HepG2 (cell line): ENCODE results near the gene FRMD5. TPM values are rescaled to one million over a fixed set of nuclear protein-coding genes. Genes with fewer than 3 reads are reported as not detected.

ENCODE experiments used
- ARNTL ChIP-seq: sonication (generic); formaldehyde crosslinking; IDR thresholded peaks from 2 replicates; pipeline ENCODE4 v1.4.0; 2020; ENCODE audit warnings: mild to moderate bottlenecking, missing genetic modification reagents
- SNAI1 ChIP-seq: sonication (generic); formaldehyde crosslinking; IDR thresholded peaks from 2 replicates; pipeline ENCODE4 v1.5.0; 2020; ENCODE audit warnings: mild to moderate bottlenecking, missing genetic modification reagents, borderline replicate concordance
- polyA plus RNA-seq, 8 experiments: library from polyadenylated mRNA; depleted of rRNA in 3 of 8; stranded (reverse) in 7 of 8; unstranded in 1 of 8; fragments of >200 nt; fragmentation: Illumina TruSeq in 4 of 8; extraction: Trizol in 4 of 8; gene quantifications; 2 replicates each; pipeline versions ENCODE4 v1.2.1 to v1.2.3, GENCODE V29; 2011 to 2016; ENCODE audit warnings: low read depth in 4 of 8, missing spikeins in 1 of 8, mixed read lengths in 1 of 8; ENCODE audit not compliant: insufficient read depth in 1 of 8
- total RNA-seq, 5 experiments: library from RNA; depleted of rRNA; stranded (reverse); fragments of >200 nt; fragmentation: Illumina TruSeq; extraction: Trizol; gene quantifications; 2 replicates each; pipeline ENCODE4 v1.2.3, GENCODE V29; 2016; ENCODE audit warnings: low read depth in 1 of 5
- TF ChIP-seq, protein P1 (sequence below): sonication (generic); formaldehyde crosslinking; IDR thresholded peaks from 2 replicates; pipeline ENCODE4 v1.4.0; 2020; ENCODE audit warnings: mild to moderate bottlenecking, missing genetic modification reagents
- TF ChIP-seq, protein P2 (sequence below): sonication (generic); formaldehyde crosslinking; IDR thresholded peaks from 2 replicates; pipeline ENCODE4 v1.9.0; 2022; ENCODE audit warnings: missing genetic modification reagents, mild to moderate bottlenecking, borderline replicate concordance
- TF ChIP-seq, protein P3 (sequence below), 2 experiments: fragments of 450-650 bp in 1 of 2; sonication (generic) in 1 of 2; formaldehyde crosslinking; IDR thresholded peaks; 2 replicates each; pipeline versions ENCODE4 v1.5.0 to v1.8.0; 2020 to 2022; ENCODE audit warnings: mild to moderate bottlenecking in 1 of 2, missing genetic modification reagents in 1 of 2

Gene FRMD5
- total and polyA plus RNA-seq, 2 of the 13 experiments (the other 11 are each of a cell fraction or from before 2014, with no cell fraction given): 0.93 to 1.5 TPM

DNA sequence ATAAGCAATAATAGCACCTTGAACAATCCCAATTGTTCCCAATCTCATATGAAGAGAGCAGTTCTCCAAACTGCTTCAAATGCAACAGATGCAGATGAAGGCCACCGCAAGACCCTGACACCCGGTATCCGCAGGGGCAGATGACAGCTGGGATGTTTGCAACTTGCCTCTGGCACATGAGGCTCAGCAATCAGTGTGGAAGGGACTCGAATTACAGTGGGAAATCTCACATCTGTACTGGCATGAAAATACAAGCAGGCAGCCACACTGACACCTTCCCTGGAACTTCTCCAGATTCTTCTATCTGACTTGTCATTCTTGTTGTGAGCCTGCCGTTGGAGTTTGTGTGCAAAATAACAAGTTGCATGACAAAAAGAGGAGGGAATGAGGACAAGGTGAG, 299.5 kb downstream of the FRMD5 start (continued):
- TF ChIP-seq, protein P1, sequence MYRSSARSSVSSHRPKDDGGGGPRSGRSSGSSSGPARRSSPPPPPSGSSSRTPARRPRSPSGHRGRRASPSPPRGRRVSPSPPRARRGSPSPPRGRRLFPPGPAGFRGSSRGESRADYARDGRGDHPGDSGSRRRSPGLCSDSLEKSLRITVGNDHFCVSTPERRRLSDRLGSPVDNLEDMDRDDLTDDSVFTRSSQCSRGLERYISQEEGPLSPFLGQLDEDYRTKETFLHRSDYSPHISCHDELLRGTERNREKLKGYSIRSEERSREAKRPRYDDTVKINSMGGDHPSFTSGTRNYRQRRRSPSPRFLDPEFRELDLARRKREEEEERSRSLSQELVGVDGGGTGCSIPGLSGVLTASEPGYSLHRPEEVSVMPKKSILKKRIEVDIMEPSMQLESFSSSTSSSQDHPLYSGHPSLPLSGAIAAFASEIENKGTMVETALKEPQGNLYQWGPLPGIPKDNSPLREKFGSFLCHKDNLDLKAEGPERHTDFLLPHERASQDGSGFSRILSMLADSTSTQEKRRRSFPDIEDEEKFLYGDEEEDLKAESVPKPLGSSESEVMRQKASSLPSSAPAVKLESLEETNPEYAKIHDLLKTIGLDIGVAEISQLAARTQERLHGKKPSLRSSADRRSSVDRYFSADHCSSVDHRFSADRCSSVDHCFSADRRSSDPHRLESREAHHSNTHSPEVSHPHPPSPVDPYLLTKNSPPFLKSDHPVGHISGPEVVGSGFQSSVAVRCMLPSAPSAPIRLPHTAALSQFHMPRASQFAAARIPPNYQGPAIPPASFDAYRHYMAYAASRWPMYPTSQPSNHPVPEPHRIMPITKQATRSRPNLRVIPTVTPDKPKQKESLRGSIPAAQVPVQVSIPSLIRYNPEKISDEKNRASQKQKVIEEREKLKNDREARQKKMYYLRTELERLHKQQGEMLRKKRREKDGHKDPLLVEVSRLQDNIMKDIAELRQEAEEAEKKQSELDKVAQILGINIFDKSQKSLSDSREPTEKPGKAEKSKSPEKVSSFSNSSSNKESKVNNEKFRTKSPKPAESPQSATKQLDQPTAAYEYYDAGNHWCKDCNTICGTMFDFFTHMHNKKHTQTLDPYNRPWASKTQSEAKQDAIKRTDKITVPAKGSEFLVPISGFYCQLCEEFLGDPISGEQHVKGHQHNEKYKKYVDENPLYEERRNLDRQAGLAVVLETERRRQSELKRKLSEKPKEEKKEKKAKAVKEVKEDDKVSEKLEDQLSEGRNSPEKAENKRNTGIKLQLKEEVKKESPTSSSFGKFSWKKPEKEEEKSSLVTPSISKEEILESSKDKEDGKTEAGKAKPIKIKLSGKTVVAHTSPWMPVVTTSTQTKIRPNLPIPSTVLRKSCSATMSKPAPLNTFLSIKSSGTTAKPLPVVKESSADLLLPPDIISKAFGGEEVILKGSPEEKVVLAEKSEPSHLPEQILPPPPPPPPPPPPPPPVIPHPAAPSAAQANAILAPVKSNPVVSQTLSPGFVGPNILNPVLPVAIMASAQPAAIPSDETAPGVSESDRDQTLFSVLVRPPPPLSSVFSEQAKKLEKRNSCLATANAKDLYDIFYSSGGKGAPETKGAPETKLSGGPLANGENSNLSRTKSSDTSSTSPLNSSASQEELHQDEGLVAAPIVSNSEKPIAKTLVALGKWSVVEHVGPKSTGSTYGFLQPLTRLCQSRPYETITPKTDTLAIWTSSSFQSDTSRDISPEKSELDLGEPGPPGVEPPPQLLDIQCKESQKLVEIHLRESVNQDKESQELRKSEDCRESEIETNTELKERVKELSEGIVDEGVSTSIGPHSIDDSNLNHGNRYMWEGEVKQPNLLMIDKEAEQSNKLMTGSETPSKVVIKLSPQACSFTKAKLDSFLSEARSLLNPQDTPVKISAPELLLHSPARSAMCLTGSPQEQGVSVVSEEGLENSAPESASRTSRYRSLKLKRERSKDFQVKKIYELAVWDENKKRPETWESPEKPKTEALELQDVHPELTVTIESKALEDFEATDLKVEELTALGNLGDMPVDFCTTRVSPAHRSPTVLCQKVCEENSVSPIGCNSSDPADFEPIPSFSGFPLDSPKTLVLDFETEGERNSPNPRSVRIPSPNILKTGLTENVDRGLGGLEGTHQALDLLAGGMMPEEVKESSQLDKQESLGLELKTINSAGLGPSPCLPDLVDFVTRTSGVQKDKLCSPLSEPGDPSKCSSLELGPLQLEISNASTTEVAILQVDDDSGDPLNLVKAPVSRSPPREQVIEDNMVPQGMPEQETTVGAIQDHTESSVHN: no peak
- TF ChIP-seq, protein P2, sequence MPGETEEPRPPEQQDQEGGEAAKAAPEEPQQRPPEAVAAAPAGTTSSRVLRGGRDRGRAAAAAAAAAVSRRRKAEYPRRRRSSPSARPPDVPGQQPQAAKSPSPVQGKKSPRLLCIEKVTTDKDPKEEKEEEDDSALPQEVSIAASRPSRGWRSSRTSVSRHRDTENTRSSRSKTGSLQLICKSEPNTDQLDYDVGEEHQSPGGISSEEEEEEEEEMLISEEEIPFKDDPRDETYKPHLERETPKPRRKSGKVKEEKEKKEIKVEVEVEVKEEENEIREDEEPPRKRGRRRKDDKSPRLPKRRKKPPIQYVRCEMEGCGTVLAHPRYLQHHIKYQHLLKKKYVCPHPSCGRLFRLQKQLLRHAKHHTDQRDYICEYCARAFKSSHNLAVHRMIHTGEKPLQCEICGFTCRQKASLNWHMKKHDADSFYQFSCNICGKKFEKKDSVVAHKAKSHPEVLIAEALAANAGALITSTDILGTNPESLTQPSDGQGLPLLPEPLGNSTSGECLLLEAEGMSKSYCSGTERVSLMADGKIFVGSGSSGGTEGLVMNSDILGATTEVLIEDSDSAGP (CRISPR knock-in tag): no peak
- no peak for TF ChIP-seq SNAI1 (CRISPR knock-in tag)
- TF ChIP-seq, protein P3, sequence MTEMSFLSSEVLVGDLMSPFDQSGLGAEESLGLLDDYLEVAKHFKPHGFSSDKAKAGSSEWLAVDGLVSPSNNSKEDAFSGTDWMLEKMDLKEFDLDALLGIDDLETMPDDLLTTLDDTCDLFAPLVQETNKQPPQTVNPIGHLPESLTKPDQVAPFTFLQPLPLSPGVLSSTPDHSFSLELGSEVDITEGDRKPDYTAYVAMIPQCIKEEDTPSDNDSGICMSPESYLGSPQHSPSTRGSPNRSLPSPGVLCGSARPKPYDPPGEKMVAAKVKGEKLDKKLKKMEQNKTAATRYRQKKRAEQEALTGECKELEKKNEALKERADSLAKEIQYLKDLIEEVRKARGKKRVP (CRISPR knock-in tag; IDR thresholded peaks at IDR 0.05): no peak
- no peak for TF ChIP-seq ARNTL (CRISPR knock-in tag)
